HG03097 (cell line): ENCODE data around the gene TMED1.

Experiments used
- ATAC-seq: cut with Tn5 transposase; IDR thresholded peaks from one replicate; pipeline ENCODE4 v1.9.1; 2021; ENCODE audit not compliant: unreplicated experiment, low FRiP score

The TMED1 gene

GRCh38 chr19:10812902-10813404, 23.1 kb downstream of the TMED1 start:
- no peak for ATAC-seq

- no peak for ATAC-seq
Measured at GRCh38 chr19:10812196-10812595, 23.8 kb downstream of the TMED1 start.

- ATAC-seq: no peak
Measured at GRCh38 chr19:10811391-10812111, 24.5 kb downstream of the TMED1 start.

- ATAC-seq: no peak
Measured at GRCh38 chr19:10809651-10810285, 26.2 kb downstream of the TMED1 start.

GRCh38 chr19:10808937-10809649, 26.9 kb downstream of the TMED1 start:
- no peak for ATAC-seq

GRCh38 chr19:10805758-10806247, 30.2 kb downstream of the TMED1 start:
- no peak for ATAC-seq

- no peak for ATAC-seq
Measured at GRCh38 chr19:10805065-10805757, 30.8 kb downstream of the TMED1 start.

GRCh38 chr19:10803252-10803651, 32.8 kb downstream of the TMED1 start:
- no peak for ATAC-seq

GRCh38 chr19:10802479-10802878, 33.5 kb downstream of the TMED1 start:
- ATAC-seq: no peak

GRCh38 chr19:10800488-10800887, 35.5 kb downstream of the TMED1 start:
- ATAC-seq: no peak

- ATAC-seq: no peak
Measured at GRCh38 chr19:10797541-10798256, 38.3 kb downstream of the TMED1 start.

GRCh38 chr19:10797078-10797477, 38.9 kb downstream of the TMED1 start:
- ATAC-seq: no peak

- no peak for ATAC-seq
Measured at GRCh38 chr19:10796653-10797052, 39.4 kb downstream of the TMED1 start.

- ATAC-seq: no peak
Measured at GRCh38 chr19:10789866-10790265, 46.1 kb downstream of the TMED1 start.

GRCh38 chr19:10788146-10788545, 47.9 kb downstream of the TMED1 start:
- no peak for ATAC-seq

- no peak for ATAC-seq
Measured at GRCh38 chr19:10784257-10784656, 51.8 kb downstream of the TMED1 start.

- ATAC-seq: no peak
Measured at GRCh38 chr19:10782795-10783194, 53.2 kb downstream of the TMED1 start.
